ENCODE data around the gene UPF3B.
A peak's percentile ranks its signal among the peaks of the same experiment; 100 is the strongest.

UPF3B gene

GRCh38 chrX:119801253-119802221 lies 51.2 kb downstream of the UPF3B start:
- DNase-seq (ENCODE audit: low read depth in 2 of 2), result no peak
- no peak for TF ChIP-seq CTCF (IDR thresholded peaks at IDR 0.05; ENCODE audit: low read depth, low read length)
- no peak overlapping the region for H3K4me3 ChIP-seq (replicated peaks in 1 of 2; ENCODE audit: low read depth in 2 of 2, low read length in 2 of 2)

GRCh38 chrX:119791437-119792231 lies 61.1 kb downstream of the UPF3B start, which contains the start of gene RPL39:
TSS of gene RPL39 (minus strand) at chrX:119791630. CDS start at chrX:119791576, 54 bp downstream.
- peak within 1 kb of the TSS; percentile 72 to 74 for H3K4me3 ChIP-seq (replicated peaks in 1 of 2; ENCODE audit: low read depth in 2 of 2, low read length in 2 of 2)
- no peak for TF ChIP-seq CTCF (IDR thresholded peaks at IDR 0.05; ENCODE audit: low read depth, low read length)
- peak; percentile 91 for DNase-seq (ENCODE audit: low read depth in 2 of 2)

GRCh38 chrX:119790977-119791436 lies 61.8 kb downstream of the UPF3B start:
- H3K4me3 ChIP-seq (replicated peaks in 1 of 2; ENCODE audit: low read depth in 2 of 2, low read length in 2 of 2), result peak overlapping the region; percentile 72 to 74
- peak; percentile 43 to 52 for DNase-seq (ENCODE audit: low read depth in 2 of 2)
- no peak for TF ChIP-seq CTCF (IDR thresholded peaks at IDR 0.05; ENCODE audit: low read depth, low read length)

- no peak overlapping the region for H3K4me3 ChIP-seq (replicated peaks in 1 of 2; ENCODE audit: low read depth in 2 of 2, low read length in 2 of 2)
- peak; percentile 36 to 47 for DNase-seq (ENCODE audit: low read depth in 2 of 2)
- TF ChIP-seq CTCF (IDR thresholded peaks at IDR 0.05; ENCODE audit: low read depth, low read length), result peak; percentile 74
These were observed 67.9 kb downstream of the UPF3B start for GRCh38 chrX:119784747-119785446.
